Neural progenitor cell (in vitro differentiated cells): ENCODE measurements around the gene SLC11A1.

Experiments used
- EZH2 ChIP-seq: fragments of 200-600 bp; sonication (generic); IDR thresholded peaks from 2 replicates; pipeline ENCODE4 v1.6.1; 2017; ENCODE audit warnings: antibody characterized with exemption, mild to moderate bottlenecking, moderate library complexity
- EZH2phosphoT487 ChIP-seq: fragments of 200-600 bp; sonication (generic); IDR thresholded peaks from 2 replicates; pipeline ENCODE4 v1.6.1; 2017; ENCODE audit warnings: antibody characterized with exemption
- TF ChIP-seq, protein P1 (sequence below): fragments of 200-600 bp; sonication (generic); IDR thresholded peaks from 2 replicates; pipeline ENCODE4 v1.5.1; 2017; ENCODE audit warnings: antibody characterized with exemption, mild to moderate bottlenecking

GRCh38 chr2:218371983-218372350 is 10.1 kb upstream of the SLC11A1 start:
- TF ChIP-seq, protein P1, sequence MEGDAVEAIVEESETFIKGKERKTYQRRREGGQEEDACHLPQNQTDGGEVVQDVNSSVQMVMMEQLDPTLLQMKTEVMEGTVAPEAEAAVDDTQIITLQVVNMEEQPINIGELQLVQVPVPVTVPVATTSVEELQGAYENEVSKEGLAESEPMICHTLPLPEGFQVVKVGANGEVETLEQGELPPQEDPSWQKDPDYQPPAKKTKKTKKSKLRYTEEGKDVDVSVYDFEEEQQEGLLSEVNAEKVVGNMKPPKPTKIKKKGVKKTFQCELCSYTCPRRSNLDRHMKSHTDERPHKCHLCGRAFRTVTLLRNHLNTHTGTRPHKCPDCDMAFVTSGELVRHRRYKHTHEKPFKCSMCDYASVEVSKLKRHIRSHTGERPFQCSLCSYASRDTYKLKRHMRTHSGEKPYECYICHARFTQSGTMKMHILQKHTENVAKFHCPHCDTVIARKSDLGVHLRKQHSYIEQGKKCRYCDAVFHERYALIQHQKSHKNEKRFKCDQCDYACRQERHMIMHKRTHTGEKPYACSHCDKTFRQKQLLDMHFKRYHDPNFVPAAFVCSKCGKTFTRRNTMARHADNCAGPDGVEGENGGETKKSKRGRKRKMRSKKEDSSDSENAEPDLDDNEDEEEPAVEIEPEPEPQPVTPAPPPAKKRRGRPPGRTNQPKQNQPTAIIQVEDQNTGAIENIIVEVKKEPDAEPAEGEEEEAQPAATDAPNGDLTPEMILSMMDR = no peak
- TF ChIP-seq EZH2 (no peak), EZH2phosphoT487 (no peak)
